Nasal cavity respiratory epithelium epithelial cell of viscerocranial mucosa (primary cell): ENCODE data around the gene ACAA1. TPM values are rescaled to one million over a fixed set of nuclear protein-coding genes. Genes with fewer than 3 reads are reported as not detected.

Experiments used
- total RNA-seq: library from RNA; depleted of rRNA; stranded (reverse); fragments of >200 nt; gene quantifications from 2 replicates; pipeline ENCODE4 v1.2.3, GENCODE V29; 2014

Gene ACAA1
- 46.9 and 54.7 TPM in 2 replicates for total RNA-seq

DNA sequence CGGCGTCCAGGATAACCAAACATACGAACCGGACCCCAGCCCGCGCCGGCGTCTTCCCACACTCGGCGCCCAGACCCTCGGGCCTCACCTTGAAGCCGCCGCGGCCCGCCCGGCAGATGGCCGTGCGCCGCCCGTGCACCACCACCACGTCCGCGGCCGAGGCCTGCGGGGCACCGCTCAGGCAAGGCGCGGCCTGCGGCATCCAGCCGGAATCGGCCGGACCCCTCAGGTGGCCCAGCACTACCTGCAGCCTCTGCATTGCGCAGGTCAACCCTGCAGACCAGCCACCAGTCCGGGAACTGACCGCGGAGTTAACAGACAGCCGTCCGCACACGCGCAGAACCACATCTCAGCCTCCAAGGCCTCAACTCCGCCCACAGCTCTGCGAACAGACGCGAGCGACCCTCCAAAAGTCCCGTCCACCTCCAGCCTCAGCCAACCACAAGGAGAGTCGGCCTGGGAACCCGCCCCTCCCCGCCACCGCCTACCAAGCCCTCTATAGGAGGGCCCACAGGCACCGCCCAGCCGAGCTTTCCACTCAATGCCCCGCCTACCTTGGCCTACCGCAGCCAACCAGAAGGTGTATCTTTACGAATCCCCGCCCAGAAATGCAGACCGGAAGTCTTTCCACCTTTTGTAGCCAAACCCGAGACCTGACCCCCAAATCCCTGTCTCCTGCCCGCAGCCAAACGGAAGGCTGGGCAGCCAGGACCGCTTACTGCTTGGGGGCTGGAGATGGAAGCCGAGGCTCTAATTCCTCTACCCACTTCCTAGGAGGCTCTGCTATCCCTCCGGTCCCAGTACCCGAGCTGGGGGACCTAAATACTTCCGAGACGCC lies at the start of gene ACAA1:
TSS of gene ACAA1 (minus strand) at position 351 of the 838 bp plus-strand sequence. CDS start at position 259, 92 bp downstream.

GRCh38 chr3:38164952-38165721 lies 28.2 kb upstream of the ACAA1 start, which contains the start of gene OXSR1:
OXSR1 (plus strand) TSS chr3:38165537; CDS start chr3:38165877, 340 bp downstream.

DNA sequence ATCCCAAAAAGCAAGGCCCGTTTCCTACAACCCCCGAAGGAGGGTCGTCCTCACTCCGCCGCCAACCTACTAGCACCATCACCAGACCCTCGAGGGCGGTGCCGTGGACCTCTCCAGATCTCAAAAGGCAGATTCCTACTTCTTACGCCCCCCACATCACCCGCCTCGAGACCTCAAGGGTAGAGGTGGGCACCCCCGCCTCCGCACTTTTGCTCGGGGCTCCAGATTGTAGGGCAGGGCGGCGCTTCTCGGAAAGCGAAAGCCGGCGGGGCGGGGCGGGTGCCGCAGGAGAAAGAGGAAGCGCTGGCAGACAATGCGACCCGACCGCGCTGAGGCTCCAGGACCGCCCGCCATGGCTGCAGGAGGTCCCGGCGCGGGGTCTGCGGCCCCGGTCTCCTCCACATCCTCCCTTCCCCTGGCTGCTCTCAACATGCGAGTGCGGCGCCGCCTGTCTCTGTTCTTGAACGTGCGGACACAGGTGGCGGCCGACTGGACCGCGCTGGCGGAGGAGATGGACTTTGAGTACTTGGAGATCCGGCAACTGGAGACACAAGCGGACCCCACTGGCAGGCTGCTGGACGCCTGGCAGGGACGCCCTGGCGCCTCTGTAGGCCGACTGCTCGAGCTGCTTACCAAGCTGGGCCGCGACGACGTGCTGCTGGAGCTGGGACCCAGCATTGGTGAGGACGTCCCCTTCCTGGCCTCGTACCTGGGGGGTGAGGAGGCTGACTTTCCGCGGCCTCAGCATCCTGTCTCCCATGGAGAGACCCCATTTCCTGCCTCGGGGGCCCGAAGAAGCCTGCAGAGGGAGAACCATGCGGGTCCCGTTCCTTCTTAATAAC lies 1.6 kb upstream of the ACAA1 start, which contains the start of gene MYD88:
TSS of gene MYD88 (plus strand) at position 313 of the 842 bp plus-strand sequence. CDS start at position 353, 40 bp downstream.

Other genes starting within 250 kb of the ACAA1 start
- gene VILL, start 146.3 kb downstream of the ACAA1 start, total RNA-seq = 28.0 and 45.5 TPM in 2 replicates
- gene PLCD1, start 107.5 kb downstream of the ACAA1 start, total RNA-seq = 41.4 and 41.6 TPM in 2 replicates
- gene DLEC1, start 97.9 kb downstream of the ACAA1 start, total RNA-seq = under 0.01 and 0.21 TPM in 2 replicates
- gene MYD88, start 1.5 kb upstream of the ACAA1 start, total RNA-seq = 18.8 and 33.0 TPM in 2 replicates
- 66.7 and 167 TPM in 2 replicates for gene OXSR1, start 28.4 kb upstream of the ACAA1 start, total RNA-seq
- gene SLC22A13, start 128.7 kb upstream of the ACAA1 start, total RNA-seq = 0.34 and 0.43 TPM in 2 replicates
- 0.34 and 0.57 TPM in 2 replicates for gene SLC22A14, start 145.2 kb upstream of the ACAA1 start, total RNA-seq
- gene XYLB, start 209.7 kb upstream of the ACAA1 start, total RNA-seq = 2.1 and 4.6 TPM in 2 replicates